H1 (cell line): ENCODE data around the gene SLC13A4. TPM values are rescaled to one million over a fixed set of nuclear protein-coding genes. Genes with fewer than 3 reads are reported as not detected.

Source experiments
- CTCF ChIA-PET: fragments of 300-600 bp; sonication (Branson Sonifier 250); formaldehyde crosslinking; loops from one replicate; lab custom pipeline; 2021; ENCODE audit not compliant: partially characterized antibody; lab: Charles Lee
- POLR2A ChIA-PET: fragments of 300-600 bp; sonication (Branson Sonifier 250); formaldehyde crosslinking; loops from one replicate; lab custom pipeline; 2021; ENCODE audit warnings: inconsistent platforms; ENCODE audit not compliant: partially characterized antibody; lab: Charles Lee
- DNase-seq, 2 experiments: peaks; one replicate each; pipeline versions ENCODE4 v3.0.0 to v3.0.0-alpha.2; 2010 to 2022; ENCODE audit warnings: low spot score in 2 of 2, low read depth in 1 of 2, mixed read lengths in 1 of 2
- FAIRE-seq: peaks from 2 replicates; lab custom pipeline; 2011; peaks lifted over from hg19 to GRCh38; lab: Jason Lieb, UNC
- H2AFZ ChIP-seq: 2 replicates; pipeline ENCODE4 v1.8.1; 2012; ENCODE audit warnings: low read length, inconsistent platforms
- H2AK5ac ChIP-seq: 2 replicates; pipeline ENCODE4 v1.6.1; 2013; ENCODE audit warnings: low read depth, low read length
- H2BK120ac ChIP-seq: replicated peaks from 2 replicates; pipeline ENCODE3; 2013; ENCODE audit warnings: low read depth, low read length, inconsistent platforms
- H2BK12ac ChIP-seq: 2 replicates; pipeline ENCODE4 v1.6.1; 2013; ENCODE audit warnings: low read depth, low read length
- H2BK15ac ChIP-seq: 2 replicates; pipeline ENCODE4 v1.6.1; 2013; ENCODE audit warnings: low read length
- H2BK20ac ChIP-seq: 2 replicates; pipeline ENCODE4 v1.6.1; 2013; ENCODE audit warnings: low read length
- H2BK5ac ChIP-seq: 2 replicates; pipeline ENCODE4 v1.6.1; 2013; ENCODE audit warnings: low read depth, low read length
- H3K14ac ChIP-seq: 2 replicates; pipeline ENCODE4 v1.6.1; 2013; ENCODE audit warnings: inconsistent platforms; ENCODE audit not compliant: insufficient read length
- H3K18ac ChIP-seq: 2 replicates; pipeline ENCODE4 v1.6.1; 2013; ENCODE audit warnings: low read length; ENCODE audit errors: extremely low read depth
- H3K23ac ChIP-seq: 2 replicates; pipeline ENCODE4 v1.6.1; 2013; ENCODE audit warnings: inconsistent platforms; ENCODE audit not compliant: insufficient read length
- H3K23me2 ChIP-seq: 2 replicates; pipeline ENCODE4 v1.6.1; 2013; ENCODE audit warnings: low read depth, low read length
- H3K27ac ChIP-seq: 2 replicates; pipeline ENCODE4 v1.6.1; 2011; ENCODE audit warnings: low read depth, low read length, inconsistent platforms
- H3K27me3 ChIP-seq, 4 experiments: replicated peaks in 1 of 4; 1 replicate in 1 of 4; 2 replicates in 3 of 4; pipeline versions ENCODE4 v1.6.1 to v1.8.1; 2011 to 2013; ENCODE audit warnings: low read length in 3 of 4, mild to moderate bottlenecking in 3 of 4, inconsistent platforms in 2 of 4, mixed read lengths in 2 of 4, moderate library complexity in 1 of 4; ENCODE audit not compliant: control insufficient read depth in 3 of 4, insufficient read depth in 3 of 4; ENCODE audit errors: extremely low read depth in 1 of 4
- H3K36me3 ChIP-seq, 4 experiments: 2 replicates each; pipeline versions ENCODE4 v1.6.1 to v1.8.1; 2011 to 2013; ENCODE audit warnings: mild to moderate bottlenecking in 4 of 4, low read length in 3 of 4, moderate library complexity in 2 of 4, control low read depth in 1 of 4, inconsistent platforms in 1 of 4; ENCODE audit not compliant: insufficient read depth in 4 of 4, control insufficient read depth in 2 of 4
- H3K4ac ChIP-seq: replicated peaks from 2 replicates; pipeline ENCODE3; 2013; ENCODE audit warnings: low read length, low read depth, mixed read lengths, inconsistent platforms; ENCODE audit not compliant: insufficient read length
- H3K4me1 ChIP-seq, 4 experiments: replicated peaks in 1 of 4; 1 replicate in 1 of 4; 2 replicates in 3 of 4; pipeline versions ENCODE4 v1.6.1 to v1.8.1; 2011 to 2013; ENCODE audit warnings: low read length in 3 of 4, inconsistent platforms in 2 of 4, mixed read lengths in 1 of 4; ENCODE audit not compliant: insufficient read depth in 4 of 4, control insufficient read depth in 3 of 4
- H3K4me2 ChIP-seq, 2 experiments: 2 replicates each; pipeline versions ENCODE4 v1.6.1 to v1.8.1; 2011 to 2013; ENCODE audit warnings: low read depth in 2 of 2, low read length in 2 of 2, control low read depth in 1 of 2, inconsistent platforms in 1 of 2, mild to moderate bottlenecking in 1 of 2; ENCODE audit not compliant: insufficient read depth in 1 of 2
- H3K4me3 ChIP-seq, 4 experiments: fragments of 200-600, 300-600 bp in 1 of 4; sonication (generic), shearing (Covaris generic), sonication (Bioruptor Twin) in 1 of 4; 2 replicates each; pipeline versions ENCODE4 v1.5.1 to v1.8.1; 2011 to 2016; ENCODE audit warnings: low read length in 4 of 4, low read depth in 3 of 4, control low read depth in 2 of 4, inconsistent platforms in 2 of 4, mild to moderate bottlenecking in 2 of 4, mixed read lengths in 1 of 4, moderate library complexity in 1 of 4; ENCODE audit not compliant: insufficient read depth in 2 of 4; ENCODE audit errors: extremely low read depth in 1 of 4
- H3K56ac ChIP-seq: replicated peaks from 2 replicates; pipeline ENCODE3; 2013; ENCODE audit warnings: low read depth, mild to moderate bottlenecking, mixed read lengths, low read length, inconsistent platforms; ENCODE audit not compliant: insufficient read length
- H3K79me1 ChIP-seq: 2 replicates; pipeline ENCODE4 v1.6.1; 2013; ENCODE audit warnings: low read depth, low read length, control low read depth
- H3K79me2 ChIP-seq, 2 experiments: 2 replicates each; pipeline versions ENCODE4 v1.6.1 to v1.8.1; 2012 to 2013; ENCODE audit warnings: low read length in 2 of 2, mild to moderate bottlenecking in 2 of 2, inconsistent platforms in 1 of 2; ENCODE audit not compliant: insufficient read depth in 2 of 2, control insufficient read depth in 1 of 2
- H3K9ac ChIP-seq, 4 experiments: replicated peaks in 1 of 4; 1 replicate in 1 of 4; 2 replicates in 3 of 4; pipeline versions ENCODE4 v1.6.1 to v1.8.1; 2011 to 2013; ENCODE audit warnings: low read depth in 3 of 4, low read length in 3 of 4, control low read depth in 2 of 4, mild to moderate bottlenecking in 2 of 4, moderate library complexity in 2 of 4, inconsistent platforms in 1 of 4; ENCODE audit errors: extremely low read depth in 1 of 4
- H3K9me3 ChIP-seq, 2 experiments: 2 replicates each; pipeline versions ENCODE4 v1.6.1 to v1.8.1; 2012 to 2013; ENCODE audit warnings: mild to moderate bottlenecking in 2 of 2, moderate library complexity in 2 of 2, control low read depth in 1 of 2, inconsistent platforms in 1 of 2, low read depth in 1 of 2, low read length in 1 of 2, mixed read lengths in 1 of 2; ENCODE audit not compliant: insufficient read depth in 2 of 2
- H4K20me1 ChIP-seq, 2 experiments: replicated peaks in 1 of 2; 2 replicates each; pipeline versions ENCODE3 to v1.8.1; 2011 to 2013; ENCODE audit warnings: inconsistent platforms in 2 of 2, low read length in 2 of 2, mild to moderate bottlenecking in 1 of 2; ENCODE audit not compliant: insufficient read depth in 2 of 2, control insufficient read depth in 1 of 2
- H4K5ac ChIP-seq: 2 replicates; pipeline ENCODE4 v1.6.1; 2013; ENCODE audit warnings: low read length, low read depth, mixed read lengths, inconsistent platforms; ENCODE audit not compliant: insufficient read length
- H4K8ac ChIP-seq: 2 replicates; pipeline ENCODE4 v1.8.0; 2013; ENCODE audit warnings: mild to moderate bottlenecking, moderate library complexity, low read length, inconsistent platforms; ENCODE audit not compliant: insufficient read depth; ENCODE audit errors: extremely low read depth
- H4K91ac ChIP-seq: replicated peaks from 2 replicates; pipeline ENCODE3; 2013; ENCODE audit warnings: low read length, mixed read lengths, inconsistent platforms; ENCODE audit not compliant: insufficient read length
- BACH1 ChIP-seq: IDR thresholded peaks from 2 replicates; pipeline ENCODE4 v1.6.1; 2012; ENCODE audit warnings: low read length, improper control_type of control experiment
- EP300 ChIP-seq, 2 experiments: IDR thresholded peaks; 1 replicate in 1 of 2; 2 replicates in 1 of 2; pipeline ENCODE4 v1.6.1; 2011 to 2012; ENCODE audit warnings: low read depth in 2 of 2, low read length in 2 of 2, mild to moderate bottlenecking in 2 of 2, borderline replicate concordance in 1 of 2, inconsistent platforms in 1 of 2, moderate library complexity in 1 of 2
- POU5F1 ChIP-seq: IDR thresholded peaks from 2 replicates; pipeline ENCODE4 v1.6.1; 2011; ENCODE audit warnings: low read depth, mild to moderate bottlenecking, low read length, moderate library complexity
- RAD21 ChIP-seq, 2 experiments: IDR thresholded peaks in 1 of 2; conservative IDR thresholded peaks in 1 of 2; 2 replicates each; pipeline ENCODE4 v1.6.1; 2011; ENCODE audit warnings: low read depth in 2 of 2, low read length in 2 of 2, improper control_type of control experiment in 1 of 2, inconsistent platforms in 1 of 2, mild to moderate bottlenecking in 1 of 2, moderate library complexity in 1 of 2
- SIX5 ChIP-seq: IDR thresholded peaks from 2 replicates; pipeline ENCODE4 v1.6.1; 2011; ENCODE audit warnings: mild to moderate bottlenecking, low read depth, low read length
- SP1 ChIP-seq: IDR thresholded peaks from 2 replicates; pipeline ENCODE4 v1.6.1; 2011; ENCODE audit warnings: low read depth, low read length
- SUZ12 ChIP-seq: fragments of 200-600 bp; sonication (generic); IDR thresholded peaks from 2 replicates; pipeline ENCODE4 v1.6.1; 2012; ENCODE audit warnings: mild to moderate bottlenecking, inconsistent platforms, low read length, moderate library complexity, mixed read lengths
- YY1 ChIP-seq: IDR thresholded peaks from 2 replicates; pipeline ENCODE4 v1.6.1; 2011; ENCODE audit warnings: low read depth, mild to moderate bottlenecking, low read length
- WGBS, 2 experiments: shearing (Covaris generic) in 1 of 2; methylation state at CpG; one replicate each; pipeline versions ENCODE4 v1.1.6 to v1.1.7; 2013 to 2015; ENCODE audit warnings: low lambda C conversion rate in 2 of 2, mixed read lengths in 2 of 2, inconsistent platforms in 1 of 2, low coverage in 1 of 2, missing lambda C conversion rate in 1 of 2; ENCODE audit not compliant: insufficient replicate concordance in 2 of 2, insufficient coverage in 1 of 2, insufficient read length in 1 of 2; ENCODE audit errors: extremely low coverage in 1 of 2, missing lambda C conversion rate in 1 of 2; 5-methylcytosine and 5-hydroxymethylcytosine counted together
- polyA plus RNA-seq, 7 experiments: library from polyadenylated mRNA; depleted of rRNA in 3 of 7; stranded (reverse) in 5 of 7; unstranded in 2 of 7; fragments of >200 nt in 5 of 7; fragments of 200-250 nt in 2 of 7; gene quantifications; 1 replicate in 5 of 7; 2 replicates in 1 of 7; 4 replicates in 1 of 7; pipeline versions ENCODE4 v1.2.1 to v1.2.3, GENCODE V29; 2011 to 2013; ENCODE audit warnings: missing spikeins in 2 of 7, mixed read lengths in 2 of 7
- total RNA-seq: library from RNA; stranded (reverse); fragmentation: NEBNext Ultra II Directional; extraction: Animal tissue kit (Norgen Biotek cat#: 25700); gene quantifications from 2 replicates; pipeline ENCODE4 v1.2.1, GENCODE V29; 2021
- TF ChIP-seq, protein P1 (sequence below): IDR thresholded peaks from 2 replicates; pipeline ENCODE4 v1.6.1; 2011; ENCODE audit warnings: low read length, improper control_type of control experiment

SLC13A4 gene
- total and polyA plus RNA-seq, 2 of the 8 experiments (the other 6 are each of a cell fraction or from before 2014, with no cell fraction given), result 3.9 to 7.5 TPM

- Histone ChIP-seq H3K4me1 (peaks cover 2 to 20% (median 5%) of the 10 kb centered on the region in 4 experiments; a peak in 5 of 7 replicates), H3K79me1 (no peaks in the 10 kb centered on the region), H3K14ac (no peak overlapping the region), H3K9ac (no peak overlapping the region; a peak in 1 of 7 replicates), H3K36me3 (no peaks in the 10 kb centered on the region), H2BK15ac (0 out of 2 replicates have a peak overlapping the region, but pooled peaks have one; percentile 32), H3K27me3 (no peaks in the 10 kb centered on the region), H3K79me2 (no peaks in the 10 kb centered on the region), H3K23me2 (no peaks in the 10 kb centered on the region), H4K8ac (no peak overlapping the region), H3K27ac (0 out of 2 replicates have a peak overlapping the region, but pooled peaks have one; percentile 48), H3K4me3 (no peak overlapping the region), H4K5ac (peak overlapping the region; percentile 20), H3K23ac (no peak overlapping the region), H4K20me1 (no peaks in the 10 kb centered on the region), H4K91ac (peak overlapping the region; percentile 91), H3K9me3 (peaks cover 2% of the 10 kb centered on the region in 2 experiments), H2BK5ac (peak overlapping the region; percentile 89; the same call in 1 of the 2 replicates), H2AFZ (no peak overlapping the region), H3K4ac (peak overlapping the region; percentile 16), H2BK20ac (peak overlapping the region; percentile 74; the same call in 1 of the 2 replicates), H3K18ac (peak overlapping the region; percentile 86), H2AK5ac (0 out of 2 replicates have a peak overlapping the region, but pooled peaks have one; percentile 6), H3K4me2 (peak overlapping the region; percentile 25 to 31; a peak in 2 of 4 replicates), H3K56ac (no peak overlapping the region), H2BK12ac (peak overlapping the region; percentile 82; the same call in 1 of the 2 replicates), H2BK120ac (peak overlapping the region; percentile 96)
- 50% methylated on average over 8 of the region's 8 CpGs; no CpG with 5 or more reads in 1 of the 2 experiments for WGBS, 2 experiments
- POLR2A ChIA-PET, result no interaction called here
- CTCF ChIA-PET, result interaction anchor here (0.9 to 3.4 kb wide), 5 partner anchors 38 to 81 kb away, joined by 3 to 12 read pairs (median 3); no protein-coding TSS in a partner anchor
- DNase-seq (peak in 1 of 2 experiments; percentile 53), FAIRE-seq (peak; percentile 83)
- TF ChIP-seq EP300 (IDR thresholded peaks at IDR 0.05; ENCODE audit: borderline replicate concordance in 1 of 2, low read depth in 2 of 2, low read length in 2 of 2) (peak in 1 of 2 experiments; percentile 57; a peak in 1 of 3 replicates), BACH1 (no peak), SUZ12 (no peak), SIX5 (no peak), YY1 (no peak), RAD21 (IDR thresholded peaks at IDR 0.05 in 1 of 2, conservative IDR thresholded peaks at IDR 0.05 in 1 of 2; ENCODE audit: low read depth in 2 of 2, low read length in 2 of 2) (no peak), SP1 (0 out of 2 replicates have a peak, but pooled peaks have one; percentile 19), POU5F1 (peak; percentile 82)
- TF ChIP-seq, protein P1, sequence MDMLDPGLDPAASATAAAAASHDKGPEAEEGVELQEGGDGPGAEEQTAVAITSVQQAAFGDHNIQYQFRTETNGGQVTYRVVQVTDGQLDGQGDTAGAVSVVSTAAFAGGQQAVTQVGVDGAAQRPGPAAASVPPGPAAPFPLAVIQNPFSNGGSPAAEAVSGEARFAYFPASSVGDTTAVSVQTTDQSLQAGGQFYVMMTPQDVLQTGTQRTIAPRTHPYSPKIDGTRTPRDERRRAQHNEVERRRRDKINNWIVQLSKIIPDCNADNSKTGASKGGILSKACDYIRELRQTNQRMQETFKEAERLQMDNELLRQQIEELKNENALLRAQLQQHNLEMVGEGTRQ, result no peak
Observed at GRCh38 chr7:135753616-135754413, 25.8 kb upstream of the SLC13A4 start.
